Mesothelial cell of epicardium (in vitro differentiated cells): Measurements from ENCODE around the gene TRERF1. TPM values are rescaled to one million over a fixed set of nuclear protein-coding genes. Genes with fewer than 3 reads are reported as not detected.
A peak's percentile ranks its signal among the peaks of the same experiment; 100 is the strongest.

ENCODE experiments used
- DNase-seq, 2 experiments: peaks; one replicate each; pipeline ENCODE4 v3.0.0; 2021; ENCODE audit warnings: low spot score in 2 of 2; ENCODE audit not compliant: unreplicated experiment in 2 of 2
- H3K27ac Mint-ChIP-seq: 2 replicates; pipeline ENCODE4 v1.8.0; 2021; ENCODE audit warnings: mixed read lengths
- H3K27me3 Mint-ChIP-seq: 2 replicates; pipeline ENCODE4 v1.8.0; 2021; ENCODE audit warnings: low read depth, mixed read lengths
- H3K36me3 Mint-ChIP-seq: 2 replicates; pipeline ENCODE4 v1.8.0; 2021; ENCODE audit warnings: mixed read lengths
- H3K4me1 Mint-ChIP-seq: 2 replicates; pipeline ENCODE4 v1.8.0; 2021; ENCODE audit warnings: mixed read lengths
- H3K4me3 Mint-ChIP-seq: 2 replicates; pipeline ENCODE4 v1.8.0; 2021; ENCODE audit warnings: mild to moderate bottlenecking, moderate library complexity, mixed read lengths
- H3K9me3 Mint-ChIP-seq: 2 replicates; pipeline ENCODE4 v1.8.0; 2021; ENCODE audit warnings: mixed read lengths
- CTCF ChIP-seq: fragments of 200-600 bp; sonication (generic); IDR thresholded peaks from one replicate; pipeline ENCODE4 v1.5.0; 2021; ENCODE audit warnings: antibody characterized with exemption; ENCODE audit not compliant: unreplicated experiment
- total RNA-seq: library from RNA; stranded (reverse); gene quantifications from 3 replicates; pipeline ENCODE4 v1.2.1, GENCODE V29; 2021

TRERF1 gene
- total RNA-seq, 1 donor from 2014 or later: 19.8 TPM

DNA sequence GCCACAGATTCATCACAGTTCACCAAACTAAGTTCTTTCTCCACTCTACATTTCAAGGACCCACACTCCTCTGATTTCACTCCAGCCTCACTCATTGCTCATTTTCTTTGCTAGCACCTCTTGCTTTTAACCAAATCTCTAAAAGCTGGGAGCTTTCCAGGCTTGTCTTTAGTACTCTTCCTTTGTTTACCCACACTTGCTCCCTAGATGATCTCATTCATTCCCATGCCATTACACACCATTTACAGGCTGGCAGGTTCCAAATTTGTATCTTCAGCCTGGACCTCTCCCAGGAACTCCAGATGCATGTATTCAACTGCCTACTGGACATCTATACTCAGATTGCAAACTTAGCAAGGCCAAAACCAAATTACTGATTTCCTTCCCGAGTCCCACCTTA, 251.7 kb downstream of the TRERF1 start:
- Mint-ChIP-seq H3K4me3 (no peak overlapping the region), H3K4me1 (no peaks in the 10 kb centered on the region), H3K9me3 (peaks cover 4% of the 10 kb centered on the region), H3K36me3 (peaks cover 22% of the 10 kb centered on the region), H3K27ac (no peak overlapping the region), H3K27me3 (no peaks in the 10 kb centered on the region)
- no peak for TF ChIP-seq CTCF
- DNase-seq: no peak

DNA sequence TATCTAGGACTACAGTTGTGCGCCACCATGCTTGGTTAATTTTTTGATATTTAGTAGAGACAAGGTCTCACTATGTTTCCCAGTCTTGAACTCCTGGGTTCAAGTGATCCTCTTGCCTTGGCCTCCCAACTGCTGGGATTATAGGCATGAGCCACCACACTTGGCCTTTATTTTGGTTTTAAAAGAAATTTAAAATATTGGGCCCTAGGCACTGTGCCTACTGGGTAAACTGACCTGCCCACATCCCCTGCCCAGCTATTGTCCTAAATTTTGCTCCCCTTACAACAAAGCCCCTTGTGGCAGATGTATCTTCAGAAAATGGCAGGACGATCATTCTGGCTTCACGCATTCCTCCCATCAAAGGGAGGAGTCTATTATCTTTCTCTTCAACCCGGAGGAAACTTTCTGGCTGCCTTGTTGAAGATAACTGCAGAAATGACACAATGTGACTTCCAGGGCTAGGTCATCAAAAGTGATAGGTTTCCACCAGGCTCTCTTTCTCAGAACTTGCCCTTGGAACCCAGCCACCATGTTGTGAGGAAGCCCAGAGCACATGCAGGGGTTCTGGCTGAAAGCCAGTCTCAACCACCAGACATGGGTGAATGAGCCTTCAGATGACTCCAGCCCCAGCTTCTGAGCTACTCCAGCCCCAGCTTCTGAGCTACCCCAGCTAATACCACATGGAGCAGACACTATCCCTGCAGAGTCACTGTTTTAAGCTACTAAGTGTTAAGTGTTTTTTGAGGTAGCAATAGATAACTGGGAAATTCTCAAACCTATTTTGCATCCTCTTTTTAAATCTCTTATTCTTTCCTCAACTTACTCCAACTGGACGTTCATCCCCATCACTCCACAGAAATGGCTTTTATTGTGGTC, 252.4 kb downstream of the TRERF1 start:
- TF ChIP-seq CTCF: no peak
- H3K27ac Mint-ChIP-seq: no peak overlapping the region
- H3K4me3 Mint-ChIP-seq: no peak overlapping the region
- H3K36me3 Mint-ChIP-seq: peaks cover 16% of the 10 kb centered on the region
- H3K9me3 Mint-ChIP-seq: peaks cover 4% of the 10 kb centered on the region
- no peaks in the 10 kb centered on the region for H3K27me3 Mint-ChIP-seq
- DNase-seq: no peak
- H3K4me1 Mint-ChIP-seq: no peaks in the 10 kb centered on the region

DNA sequence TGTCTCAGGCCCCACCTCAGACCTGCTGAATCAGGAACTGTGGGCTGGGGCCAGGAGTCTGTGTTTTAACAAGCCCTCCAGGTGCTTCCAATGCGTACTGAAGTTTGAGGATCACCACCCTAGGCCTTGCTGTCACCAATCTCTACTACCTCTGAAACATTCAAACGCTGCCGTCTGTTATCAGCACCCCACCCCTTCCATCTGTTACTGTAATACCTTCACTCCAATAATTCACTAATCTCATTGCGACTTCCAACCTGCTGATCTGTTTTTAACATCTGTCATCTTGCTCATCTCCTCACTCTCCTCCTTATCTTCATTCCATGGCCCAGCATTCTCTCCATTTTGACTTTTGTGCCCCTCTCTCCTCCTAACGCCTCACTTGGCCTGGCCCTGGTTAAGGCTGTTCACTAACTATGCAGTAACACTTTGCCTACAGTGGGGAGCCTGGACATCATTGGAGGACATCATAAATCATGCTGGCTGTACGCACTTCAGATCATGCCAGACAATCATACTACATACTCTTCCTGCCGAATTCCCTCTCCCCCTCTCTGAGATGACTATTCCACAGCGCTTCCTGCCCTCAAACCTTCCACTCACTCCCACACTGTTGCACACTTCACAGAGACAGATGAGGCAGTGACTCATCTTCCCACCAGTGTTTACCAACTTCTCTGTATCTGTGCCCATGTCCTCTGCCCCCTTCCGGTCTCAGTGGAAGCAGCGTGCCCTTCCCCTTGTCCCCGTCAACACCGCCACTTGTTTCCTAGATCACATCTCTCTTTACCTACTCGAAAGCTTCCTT, 254.0 kb downstream of the TRERF1 start:
- H3K36me3 Mint-ChIP-seq: peaks cover 15% of the 10 kb centered on the region
- no peak overlapping the region for H3K27ac Mint-ChIP-seq
- H3K4me3 Mint-ChIP-seq: no peak overlapping the region
- DNase-seq: no peak
- no peaks in the 10 kb centered on the region for H3K27me3 Mint-ChIP-seq
- peaks cover 10% of the 10 kb centered on the region for H3K4me1 Mint-ChIP-seq
- peaks cover 4% of the 10 kb centered on the region for H3K9me3 Mint-ChIP-seq
- TF ChIP-seq CTCF: no peak

DNA sequence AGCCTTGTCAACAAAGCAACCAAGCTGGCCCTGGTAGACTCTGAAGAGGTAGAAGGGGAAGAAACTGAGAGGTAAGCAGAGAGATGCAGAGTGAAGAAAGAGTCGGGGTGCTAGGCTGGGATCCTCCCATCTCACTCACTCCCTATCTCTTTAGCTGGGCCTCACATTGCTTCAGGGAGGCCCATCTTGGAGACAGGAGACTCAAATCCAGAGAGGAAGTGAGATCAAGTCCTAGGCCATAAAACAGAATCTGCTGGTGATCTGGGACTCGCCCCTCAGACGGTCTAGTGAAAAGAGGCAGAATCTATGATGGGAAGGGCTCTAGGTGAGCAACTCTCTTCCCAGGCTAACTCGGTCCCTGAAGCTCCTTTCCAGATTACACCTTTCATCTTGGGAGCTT, 256.3 kb downstream of the TRERF1 start:
- no peak for TF ChIP-seq CTCF
- Mint-ChIP-seq H3K27me3 (no peaks in the 10 kb centered on the region), H3K9me3 (peaks cover 4% of the 10 kb centered on the region), H3K4me3 (no peak overlapping the region), H3K27ac (no peak overlapping the region), H3K36me3 (peaks cover 12% of the 10 kb centered on the region), H3K4me1 (peaks cover 10% of the 10 kb centered on the region)
- DNase-seq: no peak

DNA sequence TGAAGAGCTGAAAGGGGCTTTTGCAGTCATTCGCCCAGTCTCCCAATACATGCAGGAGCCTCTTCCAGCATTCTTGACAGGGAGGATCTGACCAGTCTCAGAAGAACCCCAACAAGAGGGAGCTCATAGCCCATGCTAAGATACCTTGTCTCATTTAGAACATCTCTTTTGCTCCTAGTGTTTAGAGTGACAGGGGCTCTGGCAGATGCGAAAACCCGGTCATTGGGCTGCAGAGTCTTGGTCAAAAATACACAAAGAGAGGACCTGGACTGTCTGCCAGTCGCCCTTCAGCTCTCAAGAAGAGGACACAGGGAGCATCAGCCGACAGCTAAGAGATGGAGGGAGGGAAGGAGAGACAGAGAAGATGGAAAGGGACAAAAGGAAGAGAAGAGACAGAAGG, 257.7 kb downstream of the TRERF1 start:
- H3K4me3 Mint-ChIP-seq: no peak overlapping the region
- H3K27me3 Mint-ChIP-seq: no peaks in the 10 kb centered on the region
- H3K4me1 Mint-ChIP-seq: peaks cover 10% of the 10 kb centered on the region
- peak overlapping the region; percentile 68 for H3K27ac Mint-ChIP-seq
- no peak for TF ChIP-seq CTCF
- H3K36me3 Mint-ChIP-seq: no peaks in the 10 kb centered on the region
- DNase-seq: no peak
- H3K9me3 Mint-ChIP-seq: no peaks in the 10 kb centered on the region
